Panc1 (cell line): ENCODE data around the gene POM121L2. TPM values are rescaled to one million over a fixed set of nuclear protein-coding genes. Genes with fewer than 3 reads are reported as not detected.
A peak's percentile ranks its signal among the peaks of the same experiment; 100 is the strongest.

Experiments used
- ATAC-seq: fragments of 200-7000 bp; cut with Tn5 transposase; 2 replicates; pipeline ENCODE4 v1.9.1; 2020; ENCODE audit warnings: mild to moderate bottlenecking, moderate library complexity
- BruUV-seq: library from RNA; stranded (reverse); fragments of 400-500 nt; replicated peaks from 2 replicates; lab custom pipeline; 2021; lab: Mats Ljungman, UMichigan
- CTCF ChIA-PET: fragments of 300-600 bp; sonication (Branson Sonifier 250); formaldehyde crosslinking; loops from one replicate; lab custom pipeline; 2022; ENCODE audit warnings: antibody characterized with exemption; lab: Charles Lee
- POLR2A ChIA-PET: fragments of 300-600 bp; sonication (Branson Sonifier 250); formaldehyde crosslinking; loops from one replicate; lab custom pipeline; 2022; ENCODE audit warnings: antibody characterized with exemption; lab: Charles Lee
- DNase-seq: peaks from one replicate; pipeline ENCODE4 v3.0.0-alpha.2; 2010; ENCODE audit warnings: low read depth, low spot score
- H3K27ac ChIP-seq: 2 replicates; pipeline ENCODE4 v1.5.1; 2011; ENCODE audit warnings: mild to moderate bottlenecking, low read length, inconsistent platforms
- H3K27me3 ChIP-seq: fragments of 200-500 bp; sonication (Bioruptor generic); 2 replicates; pipeline ENCODE4 v1.6.0; 2014; ENCODE audit warnings: low read length, inconsistent platforms; ENCODE audit not compliant: control insufficient read depth, insufficient read depth
- H3K36me3 ChIP-seq: fragments of 200-500 bp; sonication (Bioruptor generic); 2 replicates; pipeline ENCODE4 v1.5.1; 2014; ENCODE audit warnings: inconsistent platforms, mild to moderate bottlenecking, low read length, moderate library complexity; ENCODE audit not compliant: control insufficient read depth, insufficient read depth
- H3K4me1 ChIP-seq: 2 replicates; pipeline ENCODE4 v1.5.1; 2011; ENCODE audit warnings: inconsistent platforms, mild to moderate bottlenecking, low read length, moderate library complexity; ENCODE audit not compliant: control insufficient read depth, insufficient read depth
- H3K4me3 ChIP-seq, 2 experiments: 2 replicates each; pipeline ENCODE4 v1.5.1; 2011 to 2012; ENCODE audit warnings: low read depth in 2 of 2, low read length in 2 of 2, mild to moderate bottlenecking in 2 of 2, inconsistent platforms in 1 of 2, moderate library complexity in 1 of 2
- H3K9me3 ChIP-seq: fragments of 200-500 bp; sonication (Bioruptor generic); 2 replicates; pipeline ENCODE4 v1.5.1; 2014; ENCODE audit warnings: low read depth, mild to moderate bottlenecking, inconsistent platforms, low read length, moderate library complexity; ENCODE audit not compliant: control insufficient read depth, insufficient read depth
- CTCF ChIP-seq: fragments of 450-650 bp; IDR thresholded peaks from 2 replicates; pipeline ENCODE4 v1.5.1; 2017; ENCODE audit warnings: mild to moderate bottlenecking
- POLR2AphosphoS5 ChIP-seq: IDR thresholded peaks from 2 replicates; pipeline ENCODE4 v1.6.1; 2012; ENCODE audit warnings: mild to moderate bottlenecking, low read depth, low read length, moderate library complexity
- REST ChIP-seq, 2 experiments: IDR thresholded peaks; 2 replicates each; pipeline ENCODE4 v1.6.1; 2011 to 2012; ENCODE audit warnings: low read depth in 2 of 2, control low read depth in 1 of 2, low read length in 1 of 2, mild to moderate bottlenecking in 1 of 2, moderate library complexity in 1 of 2; ENCODE audit not compliant: insufficient read depth in 1 of 2
- SIN3A ChIP-seq: IDR thresholded peaks from 2 replicates; pipeline ENCODE4 v1.6.1; 2012; ENCODE audit warnings: low read depth, mild to moderate bottlenecking, low read length, moderate library complexity, borderline replicate concordance; ENCODE audit not compliant: insufficient read depth
- TCF7L2 ChIP-seq: IDR thresholded peaks from 2 replicates; pipeline ENCODE4 v1.6.1; 2011; ENCODE audit warnings: mild to moderate bottlenecking, low read depth, low read length, inconsistent platforms
- in situ Hi-C: cut with HindIII; loops from 2 replicates; pipeline ENCODE4 v1.10.0; 2016; ENCODE audit warnings: low sequenced_read_pairs, low pct_unique_long_range_greater_than_20kb
- intact Hi-C: fragments of 100-400 bp; cut with micrococcal nuclease; formaldehyde crosslinking; loops from one replicate; pipeline ENCODE4 v1.10.0; 2022; ENCODE audit not compliant: unreplicated experiment
- total RNA-seq: library from RNA; stranded (reverse); gene quantifications from one replicate; pipeline ENCODE4 v1.2.1, GENCODE V29; 2021; ENCODE audit not compliant: unreplicated experiment

The POM121L2 gene
- total RNA-seq, 1 experiment from 2014 or later, result not detected

- POLR2A ChIA-PET, result no interaction called here
- H3K9me3 ChIP-seq, result no peaks in the 10 kb centered on the region
- ATAC-seq (peak; percentile 33), DNase-seq (no peak)
- H3K27ac ChIP-seq, result peak overlapping the region; percentile 55; the same call in 1 of the 2 replicates
- in situ Hi-C loops, result no loop called here
- no peaks in the 10 kb centered on the region for H3K36me3 ChIP-seq
- H3K27me3 ChIP-seq, result no peaks in the 10 kb centered on the region
- TF ChIP-seq POLR2AphosphoS5 (no peak), REST (IDR thresholded peaks at IDR 0.05; ENCODE audit: insufficient read depth in 1 of 2, low read depth in 2 of 2, low read length in 1 of 2) (no peak), CTCF (no peak), SIN3A (no peak), TCF7L2 (no peak)
- CTCF ChIA-PET, result interaction anchor here (0.6 to 0.8 kb wide), 3 partner anchors 81 to 204 kb away, joined by 3 to 5 read pairs (median 4); no protein-coding TSS in a partner anchor
- BruUV-seq, result no TSS peak
- peaks cover 24% of the 10 kb centered on the region for H3K4me1 ChIP-seq
- peak overlapping the region; percentile 83 to 97 for H3K4me3 ChIP-seq
- intact Hi-C loops, result loop anchor here (5.0 kb wide), 1 partner anchor 134 kb away; no protein-coding TSS in a partner anchor
These were observed 15.8 kb downstream of the POM121L2 start for GRCh38 chr6:27296106-27296783.

- POLR2A ChIA-PET, result no interaction called here
These were observed 16.6 kb downstream of the POM121L2 start for GRCh38 chr6:27295301-27296079.

More at GRCh38 chr6:27295301-27296079, 16.6 kb downstream of the POM121L2 start:
- ATAC-seq (peak; percentile 81), DNase-seq (peak; percentile 95)
- CTCF ChIA-PET, result interaction anchor here (0.6 to 1.2 kb wide), 4 partner anchors 8 to 205 kb away, joined by 3 to 5 read pairs (median 4); no protein-coding TSS in a partner anchor
- no peaks in the 10 kb centered on the region for H3K36me3 ChIP-seq
- H3K4me3 ChIP-seq, result peak overlapping the region; percentile 83 to 97
- H3K27ac ChIP-seq, result peak overlapping the region; percentile 55; the same call in 1 of the 2 replicates
- peaks cover 29% of the 10 kb centered on the region for H3K4me1 ChIP-seq
- BruUV-seq, result no TSS peak
- no peaks in the 10 kb centered on the region for H3K9me3 ChIP-seq
- no peaks in the 10 kb centered on the region for H3K27me3 ChIP-seq
- intact Hi-C loops, result loop anchor here (2.0 to 5.0 kb wide), 2 partner anchors 65 to 133 kb away; no protein-coding TSS in a partner anchor
- in situ Hi-C loops, result no loop called here
- TF ChIP-seq POLR2AphosphoS5, result peak; percentile 45; the same call in 1 of the 2 replicates
- TF ChIP-seq CTCF, result no peak
- TF ChIP-seq TCF7L2, result 0 out of 2 replicates have a peak, but pooled peaks have one; percentile 3
- no peak for TF ChIP-seq SIN3A
- TF ChIP-seq REST (IDR thresholded peaks at IDR 0.05; ENCODE audit: insufficient read depth in 1 of 2, low read depth in 2 of 2, low read length in 1 of 2), result no peak
